NOMO-1 treated with DMSO at 0.1 percent for 48 hours (cell line): ENCODE data around the gene LMOD3.

Experiments
- DNase-seq: peaks from one replicate; lab custom pipeline; 2025; ENCODE audit not compliant: unreplicated experiment; lab: John Stamatoyannopoulos, UW

The LMOD3 gene

GRCh38 chr3:69122403-69122802, at the start of gene LMOD3:
LMOD3 (minus strand) TSS chr3:69122595; CDS start chr3:69122386, 209 bp downstream.
- DNase-seq, result no peak

- no peak for DNase-seq
Observed at GRCh38 chr3:69172058-69172457, 49.7 kb upstream of the LMOD3 start.

DNA sequence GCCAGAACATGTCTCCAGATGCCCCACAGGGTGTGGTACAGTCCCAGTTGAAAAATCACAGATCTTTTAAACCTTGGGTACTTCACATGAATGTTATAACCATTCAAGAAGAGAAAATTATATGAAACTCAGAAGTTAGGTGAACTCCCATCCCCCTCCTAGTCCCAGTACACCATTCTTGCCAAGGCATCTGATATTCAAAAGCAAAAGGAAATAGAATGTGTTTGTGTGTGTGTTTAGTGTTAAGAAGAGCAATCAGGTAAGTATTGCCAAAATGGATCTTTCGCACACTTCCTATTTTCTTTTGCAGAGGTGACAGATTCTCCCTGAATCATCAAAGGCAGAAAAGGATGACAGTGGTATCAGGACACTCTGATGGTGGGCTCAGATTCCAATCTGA, 44.1 kb upstream of the LMOD3 start:
- no peak for DNase-seq

- DNase-seq, result no peak
Observed at GRCh38 chr3:69165744-69166143, 43.3 kb upstream of the LMOD3 start.

GRCh38 chr3:69164296-69164695, 41.9 kb upstream of the LMOD3 start:
- DNase-seq, result no peak

- DNase-seq, result no peak
Observed at GRCh38 chr3:69162308-69162980, 40.0 kb upstream of the LMOD3 start.

GRCh38 chr3:69161587-69162307, 39.4 kb upstream of the LMOD3 start:
- DNase-seq, result peak; percentile 53

DNA sequence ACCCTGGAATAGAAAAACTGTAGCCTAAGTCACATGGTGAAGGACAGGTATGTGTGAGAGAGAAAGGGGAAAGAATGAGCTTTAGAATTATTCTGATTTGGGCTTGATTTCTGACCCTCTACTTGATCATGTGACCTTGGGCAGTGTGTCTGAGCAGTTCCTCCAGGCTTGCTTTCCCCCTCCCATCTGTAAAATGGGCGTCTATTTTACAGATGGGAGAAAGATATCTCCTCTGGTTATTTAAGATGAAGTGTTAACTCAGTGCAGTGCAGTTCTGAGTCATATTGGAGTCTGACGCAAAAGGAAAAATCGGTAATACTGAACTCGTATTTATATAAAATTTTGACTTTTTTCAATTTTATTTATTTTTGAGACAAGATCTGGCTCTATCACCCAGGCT, 38.1 kb upstream of the LMOD3 start:
- DNase-seq, result no peak

- DNase-seq, result no peak
Observed at GRCh38 chr3:69160107-69160506, 37.7 kb upstream of the LMOD3 start.

DNA sequence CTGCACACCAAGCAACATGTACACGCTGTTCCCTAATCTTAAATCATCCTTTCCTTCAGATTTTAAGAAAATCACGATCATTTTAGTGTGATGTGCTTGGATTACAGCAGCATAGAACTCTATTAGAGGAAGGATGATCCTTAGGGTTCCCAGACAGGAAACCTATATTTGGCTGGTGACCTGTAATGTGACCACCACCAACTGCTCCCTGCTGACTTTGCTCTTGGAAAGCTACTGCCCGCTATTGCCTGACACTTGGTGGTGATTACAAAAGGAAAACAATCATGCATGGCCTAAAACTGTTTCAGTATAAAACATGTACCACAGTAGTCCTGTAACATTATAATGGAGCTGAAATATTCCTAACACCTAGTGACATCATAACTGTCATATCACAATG, 27.2 kb upstream of the LMOD3 start:
- no peak for DNase-seq

- no peak for DNase-seq
Observed at GRCh38 chr3:69145688-69146087, 23.3 kb upstream of the LMOD3 start.

GRCh38 chr3:69144631-69145245, 22.3 kb upstream of the LMOD3 start:
- DNase-seq, result no peak

- DNase-seq, result no peak
Observed at GRCh38 chr3:69143612-69144011, 21.2 kb upstream of the LMOD3 start.

DNA sequence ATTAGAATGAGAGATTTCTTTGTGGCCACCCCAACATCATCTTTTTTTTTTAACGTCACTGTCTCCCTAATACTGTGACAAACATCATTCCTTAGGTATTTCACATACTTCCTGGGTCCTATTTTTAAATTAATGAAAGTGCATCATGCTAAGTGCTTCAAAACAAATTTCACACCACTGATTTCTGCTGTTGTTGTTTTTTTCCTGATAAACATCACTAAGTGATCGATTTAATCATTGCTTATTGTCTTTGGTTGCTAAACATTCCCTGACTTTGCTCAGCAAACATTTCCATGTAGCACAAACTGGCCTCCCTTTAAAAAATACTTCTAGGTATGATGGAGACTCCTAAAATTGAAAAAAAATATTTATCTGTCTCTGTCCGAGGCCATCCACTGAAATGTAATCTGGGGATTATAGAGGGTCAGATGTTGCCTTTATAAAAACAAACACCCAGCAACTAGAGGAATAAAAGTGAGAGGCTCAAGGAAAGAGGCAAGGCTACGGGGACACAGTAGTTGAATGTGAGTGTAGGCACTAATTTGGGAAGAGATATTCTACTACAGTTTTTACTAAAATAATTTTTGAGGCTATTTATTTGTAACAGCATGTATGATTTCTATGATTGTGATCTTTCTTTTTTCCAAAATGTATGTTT, 20.5 kb upstream of the LMOD3 start:
- DNase-seq, result no peak

DNA sequence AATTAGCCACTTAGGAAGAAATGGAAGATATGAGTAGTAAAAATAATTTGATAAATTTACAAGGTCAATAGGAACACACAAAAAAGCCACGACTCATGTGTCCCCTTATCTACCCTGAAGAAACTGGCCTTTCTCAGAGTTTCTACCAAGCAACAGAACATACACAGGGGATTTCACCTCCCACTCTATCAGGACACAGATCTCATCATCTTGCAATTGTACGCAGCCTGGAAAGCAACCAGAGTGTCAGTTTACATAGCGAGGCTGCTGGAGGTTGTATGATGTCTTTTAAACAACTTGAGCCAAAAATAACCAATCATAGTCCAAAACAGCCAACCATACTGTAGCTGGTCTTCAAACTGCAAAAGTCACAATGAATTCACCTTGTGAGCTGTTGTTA, 19.7 kb upstream of the LMOD3 start:
- DNase-seq, result no peak

GRCh38 chr3:69141313-69141712, 18.9 kb upstream of the LMOD3 start:
- no peak for DNase-seq

- DNase-seq, result no peak
Observed at GRCh38 chr3:69137412-69137811, 15.0 kb upstream of the LMOD3 start.

DNA sequence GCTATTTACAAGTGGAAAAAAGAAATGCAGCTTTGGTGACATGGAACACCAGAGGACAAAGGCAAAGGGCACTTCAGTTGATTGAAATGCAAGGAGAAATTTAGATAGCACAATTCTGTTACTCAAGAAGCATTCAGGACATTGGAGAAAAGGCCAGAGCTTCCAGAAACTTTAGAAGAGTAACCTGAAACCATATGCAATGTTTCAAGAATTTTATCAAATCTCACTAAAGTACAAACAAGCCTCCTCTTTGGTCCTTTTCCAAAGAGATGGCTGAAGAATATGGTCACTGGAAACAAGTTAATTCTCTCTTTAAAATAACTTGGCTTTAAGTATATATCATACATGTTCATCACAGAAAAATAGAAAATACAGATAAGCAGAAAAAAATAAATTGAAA, 14.6 kb upstream of the LMOD3 start:
- DNase-seq, result no peak

DNA sequence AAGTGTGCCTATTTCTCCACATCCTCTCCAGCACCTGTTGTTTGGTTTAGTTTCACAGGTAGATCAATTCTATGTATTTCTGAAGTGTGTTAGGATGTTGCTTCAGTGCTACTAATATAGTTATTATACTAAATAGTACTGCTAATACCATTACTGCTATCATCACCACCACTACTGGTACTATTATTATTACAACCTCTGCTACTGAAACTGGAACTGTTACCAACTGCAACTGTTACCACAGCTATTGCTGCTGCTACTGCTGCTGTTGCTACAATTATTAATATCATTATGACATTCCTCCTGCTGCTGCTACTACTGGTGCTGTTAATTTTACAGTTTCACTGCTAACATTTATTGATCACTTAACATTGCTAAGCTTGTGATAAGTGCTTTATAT, 8.3 kb upstream of the LMOD3 start:
- DNase-seq, result no peak

DNA sequence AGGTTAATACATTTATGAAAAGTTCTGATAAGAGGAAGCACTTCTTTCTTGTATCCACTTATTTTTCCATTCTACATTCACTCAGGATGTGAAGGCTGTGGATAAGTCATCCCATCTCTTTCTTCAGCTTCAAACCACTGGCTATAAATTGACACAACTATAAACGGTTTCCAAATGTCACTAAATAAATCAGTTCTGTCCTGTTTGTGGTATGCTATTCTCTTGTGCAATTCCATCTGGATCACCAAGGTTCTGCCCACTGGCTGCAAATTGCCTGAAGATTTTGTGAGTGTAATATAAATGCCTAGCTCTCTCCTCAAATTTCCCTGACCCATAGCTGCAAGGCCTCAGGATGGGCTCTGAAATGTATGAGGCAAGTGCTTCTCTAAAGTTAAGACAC, 7.1 kb upstream of the LMOD3 start:
- no peak for DNase-seq

DNA sequence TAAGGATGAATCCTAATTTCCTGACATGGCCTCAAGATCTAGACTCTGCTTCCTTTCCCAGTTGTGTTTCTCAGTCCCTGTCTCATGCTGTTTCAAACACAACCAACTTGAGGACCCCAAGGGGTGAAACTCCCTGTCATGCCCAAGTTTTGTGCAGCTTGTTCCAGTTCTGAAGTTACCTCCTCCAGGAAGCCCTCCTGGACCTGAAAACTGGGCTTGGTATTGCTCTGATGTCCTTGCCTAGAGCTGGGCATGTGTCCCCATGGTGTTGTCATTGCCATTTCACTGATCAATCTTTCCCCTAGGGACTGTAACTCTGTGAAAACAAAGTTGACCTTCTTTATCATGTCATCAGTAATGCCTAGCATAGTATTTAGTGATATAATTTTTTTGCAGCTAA, 6.1 kb upstream of the LMOD3 start:
- DNase-seq, result no peak

- DNase-seq, result no peak
Observed at GRCh38 chr3:69126999-69127398, 4.6 kb upstream of the LMOD3 start.
